ENCODE results near the gene D2HGDH.

- TF ChIP-seq SP2 (IDR thresholded peaks at IDR 0.05; ENCODE audit: low read length) (no peak), KDM5A (IDR thresholded peaks at IDR 0.05; ENCODE audit: low read length) (no peak), POLR2AphosphoS5 (IDR thresholded peaks at IDR 0.05; ENCODE audit: low read depth, low read length) (no peak)
These were observed 5.8 kb upstream of the D2HGDH start for GRCh38 chr2:241728627-241729026.
